H9 (cell line): ENCODE results near the gene SPECC1L. TPM values are rescaled to one million over a fixed set of nuclear protein-coding genes. Genes with fewer than 3 reads are reported as not detected.

Experiments
- DNase-seq: peaks from one replicate; pipeline ENCODE4 v3.0.0-alpha.2; 2017
- H2AFZ ChIP-seq: one replicate; pipeline ENCODE4 v1.6.1; 2013; ENCODE audit warnings: mild to moderate bottlenecking, low read length, control low read depth, moderate library complexity
- H2AK5ac ChIP-seq: 2 replicates; pipeline ENCODE4 v1.6.1; 2013; ENCODE audit warnings: low read length, control low read depth, mixed read lengths; ENCODE audit not compliant: insufficient read length
- H2BK120ac ChIP-seq: one replicate; pipeline ENCODE4 v1.6.1; 2013; ENCODE audit warnings: low read depth, mild to moderate bottlenecking, low read length, control low read depth, inconsistent platforms; ENCODE audit not compliant: poor library complexity, severe bottlenecking
- H2BK12ac ChIP-seq: 2 replicates; pipeline ENCODE4 v1.6.1; 2013; ENCODE audit warnings: low read length, control low read depth, mixed read lengths, low read depth; ENCODE audit not compliant: insufficient read length
- H2BK15ac ChIP-seq: 2 replicates; pipeline ENCODE4 v1.6.1; 2013; ENCODE audit warnings: low read depth, low read length, control low read depth
- H2BK20ac ChIP-seq: one replicate; pipeline ENCODE4 v1.6.1; 2013; ENCODE audit warnings: low read depth, mild to moderate bottlenecking, low read length, control low read depth, inconsistent platforms; ENCODE audit not compliant: poor library complexity, severe bottlenecking
- H2BK5ac ChIP-seq: 2 replicates; pipeline ENCODE4 v1.6.1; 2013; ENCODE audit warnings: low read length, control low read depth, mixed read lengths; ENCODE audit not compliant: insufficient read length
- H3K14ac ChIP-seq: 2 replicates; pipeline ENCODE4 v1.6.1; 2013; ENCODE audit warnings: low read length, control low read depth; ENCODE audit not compliant: insufficient read depth
- H3K18ac ChIP-seq: 2 replicates; pipeline ENCODE4 v1.6.1; 2013; ENCODE audit warnings: low read depth, mild to moderate bottlenecking, mixed read lengths, low read length, control low read depth; ENCODE audit not compliant: insufficient read length
- H3K23ac ChIP-seq: 2 replicates; pipeline ENCODE4 v1.6.1; 2013; ENCODE audit warnings: low read length, control low read depth, mixed read lengths, low read depth; ENCODE audit not compliant: insufficient read length
- H3K23me2 ChIP-seq: 2 replicates; pipeline ENCODE4 v1.6.1; 2013; ENCODE audit warnings: low read depth, mild to moderate bottlenecking, mixed read lengths, low read length, control low read depth; ENCODE audit not compliant: insufficient read length, poor library complexity, severe bottlenecking
- H3K27ac ChIP-seq: 2 replicates; pipeline ENCODE4 v1.5.1; 2013; ENCODE audit warnings: low read length, control low read depth, mixed read lengths, low read depth; ENCODE audit not compliant: insufficient read length
- H3K27me3 ChIP-seq: 2 replicates; pipeline ENCODE4 v1.6.1; 2013; ENCODE audit warnings: low read length, control low read depth, inconsistent platforms; ENCODE audit not compliant: insufficient read depth
- H3K4ac ChIP-seq: 2 replicates; pipeline ENCODE4 v1.6.1; 2013; ENCODE audit warnings: low read depth, mild to moderate bottlenecking, control low read depth, inconsistent platforms, low read length, moderate library complexity
- H3K4me1 ChIP-seq: 2 replicates; pipeline ENCODE4 v1.6.1; 2013; ENCODE audit warnings: low read length, control low read depth, inconsistent platforms; ENCODE audit not compliant: insufficient read depth
- H3K4me2 ChIP-seq: 2 replicates; pipeline ENCODE4 v1.6.1; 2013; ENCODE audit warnings: low read length, control low read depth, mixed read lengths; ENCODE audit not compliant: insufficient read length, insufficient read depth
- H3K56ac ChIP-seq: 2 replicates; pipeline ENCODE4 v1.6.1; 2013; ENCODE audit warnings: low read depth, mild to moderate bottlenecking, mixed read lengths, low read length, control low read depth; ENCODE audit not compliant: insufficient read length
- H3K79me1 ChIP-seq: 2 replicates; pipeline ENCODE4 v1.6.1; 2013; ENCODE audit warnings: low read depth, mild to moderate bottlenecking, moderate library complexity, low read length, control low read depth, inconsistent platforms; ENCODE audit not compliant: insufficient read depth, poor library complexity, severe bottlenecking
- H3K79me2 ChIP-seq: 2 replicates; pipeline ENCODE4 v1.6.1; 2013; ENCODE audit warnings: low read length, control low read depth, inconsistent platforms; ENCODE audit not compliant: insufficient read depth
- H3K9ac ChIP-seq: 2 replicates; pipeline ENCODE4 v1.6.1; 2013; ENCODE audit warnings: low read length, control low read depth, mixed read lengths; ENCODE audit not compliant: insufficient read length; ENCODE audit errors: extremely low read depth
- H3K9me3 ChIP-seq: one replicate; pipeline ENCODE4 v1.6.1; 2013; ENCODE audit warnings: low read depth, low read length, inconsistent platforms; ENCODE audit not compliant: control insufficient read depth
- H3T11ph ChIP-seq: one replicate; pipeline ENCODE4 v1.6.1; 2013; ENCODE audit warnings: mild to moderate bottlenecking, low read length, control low read depth, inconsistent platforms
- H4K20me1 ChIP-seq: one replicate; pipeline ENCODE4 v1.6.1; 2013; ENCODE audit not compliant: control insufficient read depth, insufficient read length, insufficient read depth
- H4K5ac ChIP-seq: 2 replicates; pipeline ENCODE4 v1.6.1; 2013; ENCODE audit warnings: low read depth, mild to moderate bottlenecking, mixed read lengths, low read length, control low read depth; ENCODE audit not compliant: insufficient read length
- H4K8ac ChIP-seq: replicated peaks from 2 replicates; pipeline ENCODE4 v1.6.1; 2013; ENCODE audit warnings: low read length, control low read depth, mixed read lengths, low read depth; ENCODE audit not compliant: insufficient read length
- H4K91ac ChIP-seq: 2 replicates; pipeline ENCODE4 v1.6.1; 2013; ENCODE audit warnings: low read depth, mild to moderate bottlenecking, moderate library complexity, mixed read lengths, low read length, control low read depth; ENCODE audit not compliant: insufficient read length
- H3K27ac Mint-ChIP-seq, 3 experiments: 2 replicates in 2 of 3; 3 replicates in 1 of 3; pipeline ENCODE4 v1.8.0; 2020 to 2021; ENCODE audit warnings: mixed read lengths in 3 of 3, mild to moderate bottlenecking in 1 of 3, moderate library complexity in 1 of 3
- H3K27me3 Mint-ChIP-seq: 2 replicates; pipeline ENCODE4 v1.8.0; 2021; ENCODE audit warnings: low read depth, mild to moderate bottlenecking, moderate library complexity, mixed read lengths
- H3K36me3 Mint-ChIP-seq, 3 experiments: 2 replicates in 2 of 3; 3 replicates in 1 of 3; pipeline ENCODE4 v1.8.0; 2020 to 2021; ENCODE audit warnings: low read depth in 3 of 3, mixed read lengths in 3 of 3; ENCODE audit not compliant: insufficient read depth in 1 of 3
- H3K4me1 Mint-ChIP-seq, 2 experiments: 2 replicates each; pipeline ENCODE4 v1.8.0; 2020; ENCODE audit warnings: mixed read lengths in 2 of 2
- H3K4me3 Mint-ChIP-seq, 2 experiments: 2 replicates in 1 of 2; 3 replicates in 1 of 2; pipeline ENCODE4 v1.8.0; 2020 to 2021; ENCODE audit warnings: mild to moderate bottlenecking in 2 of 2, mixed read lengths in 2 of 2, moderate library complexity in 1 of 2
- H3K9me3 Mint-ChIP-seq, 2 experiments: 2 replicates in 1 of 2; 3 replicates in 1 of 2; pipeline ENCODE4 v1.8.0; 2020; ENCODE audit warnings: mild to moderate bottlenecking in 2 of 2, mixed read lengths in 2 of 2, moderate library complexity in 1 of 2
- CTCF ChIP-seq: fragments of 200-600 bp; sonication (generic); conservative IDR thresholded peaks from 3 replicates; pipeline ENCODE4 v1.8.0; 2021; ENCODE audit warnings: antibody characterized with exemption, mild to moderate bottlenecking
- WGBS: extraction: QIAGEN DNeasy Blood & Tissue Kit; methylation state at CpG from one replicate; pipeline ENCODE4 v1.1.7; 2013; ENCODE audit warnings: missing lambda C conversion rate, low lambda C conversion rate, mixed read lengths; ENCODE audit not compliant: insufficient read length; ENCODE audit errors: extremely low coverage; 5-methylcytosine and 5-hydroxymethylcytosine counted together
- total RNA-seq: library from RNA; stranded (reverse); gene quantifications from 2 replicates; pipeline ENCODE4 v1.2.1, GENCODE V29; 2021

The SPECC1L gene
- total RNA-seq, 1 experiment from 2014 or later: 57.1 TPM

GRCh38 chr22:24400034-24400725 is 129.5 kb downstream of the SPECC1L start:
- no peak overlapping the region for H3K14ac ChIP-seq
- peaks cover 26 to 50% (median 41%) of the 10 kb centered on the region in 3 experiments for H3K36me3 Mint-ChIP-seq
- H2AK5ac ChIP-seq: no peak overlapping the region
- no peaks in the 10 kb centered on the region for H3K79me2 ChIP-seq
- H3K27me3 Mint-ChIP-seq: no peaks in the 10 kb centered on the region
- H3K4me3 Mint-ChIP-seq: no peak overlapping the region
- no peak overlapping the region for H3K23ac ChIP-seq
- no peaks in the 10 kb centered on the region for H3K9me3 Mint-ChIP-seq
- H2BK15ac ChIP-seq: no peak overlapping the region
- no peak overlapping the region for H3K27ac ChIP-seq
- no peaks in the 10 kb centered on the region for H3K4me1 ChIP-seq
- no peak overlapping the region for H4K8ac ChIP-seq
- no peak overlapping the region for H3T11ph ChIP-seq
- no peak overlapping the region for H2BK5ac ChIP-seq
- H2BK12ac ChIP-seq: no peak overlapping the region
- no peak overlapping the region for H2BK120ac ChIP-seq
- H3K4ac ChIP-seq: no peak overlapping the region
- no peaks in the 10 kb centered on the region for H3K4me1 Mint-ChIP-seq
- TF ChIP-seq CTCF: no peak
- H3K4me2 ChIP-seq: no peak overlapping the region
- no peak overlapping the region for H2AFZ ChIP-seq
- no peak overlapping the region for H3K56ac ChIP-seq
- no peak overlapping the region for H3K9ac ChIP-seq
- H2BK20ac ChIP-seq: no peak overlapping the region
- no peak overlapping the region for H4K5ac ChIP-seq
- no peaks in the 10 kb centered on the region for H3K27me3 ChIP-seq
- no peaks in the 10 kb centered on the region for H4K20me1 ChIP-seq
- H3K79me1 ChIP-seq: no peaks in the 10 kb centered on the region
- H3K23me2 ChIP-seq: no peaks in the 10 kb centered on the region
- no peaks in the 10 kb centered on the region for H3K9me3 ChIP-seq
- H3K18ac ChIP-seq: no peak overlapping the region
- DNase-seq: no peak
- no peak overlapping the region for H3K27ac Mint-ChIP-seq
- no peak overlapping the region for H4K91ac ChIP-seq
- no CpG with 5 or more reads among the region's 8 CpGs for WGBS
